Stomach (tissue), 9 donors: ENCODE data around the gene PTPRCAP. TPM values are rescaled to one million over a fixed set of nuclear protein-coding genes. Genes with fewer than 3 reads are reported as not detected.

Experiments used
- DNase-seq, 2 donors: peaks; one replicate each; pipeline versions ENCODE4 v3.0.0 to v3.0.0-alpha.2; 2013 to 2019
- H3K27ac ChIP-seq, 5 donors: fragments of 200-600 bp in 4 of 5; sonication (generic) in 4 of 5; one replicate each; pipeline ENCODE4 v1.5.1; 2013 to 2019; ENCODE audit warnings: mild to moderate bottlenecking in 1 of 5, moderate library complexity in 1 of 5
- H3K27me3 ChIP-seq, 3 donors: fragments of 200-600 bp; sonication (generic); one replicate each; pipeline ENCODE4 v1.5.1; 2017 to 2019; ENCODE audit warnings: mixed run types in 1 of 3
- H3K36me3 ChIP-seq, 4 donors: fragments of 200-600 bp; sonication (generic); 1 replicate in 3 of 4; 2 replicates in 1 of 4; pipeline ENCODE4 v1.5.1; 2016 to 2019
- H3K4me1 ChIP-seq, 4 donors: fragments of 200-600 bp; sonication (generic); one replicate each; pipeline ENCODE4 v1.5.1; 2016 to 2019
- H3K4me3 ChIP-seq, 4 donors: fragments of 200-600 bp; sonication (generic) in 3 of 4; one replicate each; pipeline ENCODE4 v1.5.1; 2016 to 2019; ENCODE audit warnings: mild to moderate bottlenecking in 1 of 4
- H3K9me3 ChIP-seq, 4 donors: fragments of 200-600 bp; sonication (generic); one replicate each; pipeline ENCODE4 v1.5.1; 2016 to 2019
- EP300 ChIP-seq: sonication (generic); formaldehyde crosslinking; IDR thresholded peaks from one replicate; pipeline ENCODE4 v1.6.1; 2017; ENCODE audit warnings: antibody characterized with exemption
- POLR2A ChIP-seq, 4 donors: fragments of 450-650 bp; IDR thresholded peaks; one replicate each; pipeline ENCODE4 v1.6.1; 2016; ENCODE audit warnings: antibody characterized with exemption in 4 of 4, control low read depth in 2 of 4, mild to moderate bottlenecking in 1 of 4, moderate library complexity in 1 of 4
- POLR2AphosphoS5 ChIP-seq, 3 donors: sonication (generic); formaldehyde crosslinking; IDR thresholded peaks; one replicate each; pipeline ENCODE4 v1.6.1; 2016; ENCODE audit warnings: antibody characterized with exemption in 3 of 3
- WGBS, 5 donors: extraction: QIAGEN DNeasy Blood & Tissue Kit in 3 of 5; methylation state at CpG; one replicate each; pipeline versions ENCODE4 v1.1.5 to v1.1.7; 2013 to 2018; 5-methylcytosine and 5-hydroxymethylcytosine counted together
- intact Hi-C: fragments of 100-400 bp; cut with DNase I; formaldehyde crosslinking; loops from one replicate; pipeline ENCODE4 v1.15.1; 2023; ENCODE audit warnings: low total_unique reads
- polyA plus RNA-seq, 3 donors: library from polyadenylated mRNA; stranded (reverse); fragments of 200-250 nt; gene quantifications; one replicate each; pipeline ENCODE4 v1.2.3, GENCODE V29; 2013
- total RNA-seq, 5 donors: library from RNA; depleted of rRNA; stranded (reverse); fragments of >200 nt; gene quantifications; one replicate each; pipeline versions ENCODE4 v1.1.0 to v1.2.3, GENCODE V29; 2014 to 2016
- TF ChIP-seq, protein P1 (sequence below), 7 experiments: fragments of 450-650 bp in 4 of 7; fragments of 200-600 bp in 3 of 7; sonication (generic) in 3 of 7; IDR thresholded peaks; one replicate each; pipeline ENCODE4 v1.5.1; 2016 to 2019; ENCODE audit warnings: antibody characterized with exemption in 7 of 7, control low read depth in 2 of 7, mild to moderate bottlenecking in 1 of 7
- donor health status: healthy with polysubstance abuse.
- donor health status: Bipolar disorder and iron deficiency.
- donor health status: healthy.

PTPRCAP gene
- total and polyA plus RNA-seq, 8 donors = 1.7 to 25.3 (median 9.9) TPM; not detected in 2

GRCh38 chr11:67409781-67410368 is 27.6 kb downstream of the PTPRCAP start:
- Histone ChIP-seq H3K9me3 (no peaks in the 10 kb centered on the region), H3K36me3 (no peaks in the 10 kb centered on the region), H3K4me3 (peak overlapping the region in 1 of 4 donors; percentile 9), H3K4me1 (peaks cover 3 to 49% (median 34%) of the 10 kb centered on the region in 4 donors), H3K27ac (peak overlapping the region in 4 of 5 donors; percentile 26 to 66 (median 46)), H3K27me3 (peaks cover 0 to 87% (median 0%) of the 10 kb centered on the region in 3 donors)
- TF ChIP-seq, protein P1, sequence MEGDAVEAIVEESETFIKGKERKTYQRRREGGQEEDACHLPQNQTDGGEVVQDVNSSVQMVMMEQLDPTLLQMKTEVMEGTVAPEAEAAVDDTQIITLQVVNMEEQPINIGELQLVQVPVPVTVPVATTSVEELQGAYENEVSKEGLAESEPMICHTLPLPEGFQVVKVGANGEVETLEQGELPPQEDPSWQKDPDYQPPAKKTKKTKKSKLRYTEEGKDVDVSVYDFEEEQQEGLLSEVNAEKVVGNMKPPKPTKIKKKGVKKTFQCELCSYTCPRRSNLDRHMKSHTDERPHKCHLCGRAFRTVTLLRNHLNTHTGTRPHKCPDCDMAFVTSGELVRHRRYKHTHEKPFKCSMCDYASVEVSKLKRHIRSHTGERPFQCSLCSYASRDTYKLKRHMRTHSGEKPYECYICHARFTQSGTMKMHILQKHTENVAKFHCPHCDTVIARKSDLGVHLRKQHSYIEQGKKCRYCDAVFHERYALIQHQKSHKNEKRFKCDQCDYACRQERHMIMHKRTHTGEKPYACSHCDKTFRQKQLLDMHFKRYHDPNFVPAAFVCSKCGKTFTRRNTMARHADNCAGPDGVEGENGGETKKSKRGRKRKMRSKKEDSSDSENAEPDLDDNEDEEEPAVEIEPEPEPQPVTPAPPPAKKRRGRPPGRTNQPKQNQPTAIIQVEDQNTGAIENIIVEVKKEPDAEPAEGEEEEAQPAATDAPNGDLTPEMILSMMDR (IDR thresholded peaks at IDR 0.05) = no peak
- WGBS, 5 donors = 25 to 38% (median 36%) methylated on average over 9 to 13 of the region's 13 CpGs
- intact Hi-C loops = no loop called here
- peak; percentile 71 to 83 for DNase-seq

DNA sequence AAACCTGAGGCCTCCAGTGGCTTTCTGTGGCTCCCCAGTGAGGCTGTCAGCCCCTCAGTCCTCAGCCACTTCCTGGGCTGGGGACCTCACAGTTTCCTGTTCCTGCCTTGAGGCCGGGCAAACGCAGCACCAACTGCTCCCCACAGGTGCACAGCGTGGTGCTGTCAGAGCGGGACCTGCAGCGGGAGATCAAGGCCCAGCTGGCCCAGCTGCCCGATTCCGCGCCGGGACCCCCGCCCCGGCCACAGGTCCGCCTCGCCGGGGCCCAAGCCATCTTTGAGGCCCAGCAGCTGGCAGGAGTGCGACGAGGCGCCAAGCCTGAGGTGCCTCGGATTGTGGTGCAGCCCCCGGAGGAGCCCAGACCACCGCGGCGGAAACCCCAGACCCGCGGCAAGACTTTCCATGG is 28.2 kb downstream of the PTPRCAP start:
- peak overlapping the region in 1 of 4 donors; percentile 9 for H3K4me3 ChIP-seq
- DNase-seq = peak; percentile 57 to 68
- H3K27ac ChIP-seq = peak overlapping the region in 4 of 5 donors; percentile 26 to 66 (median 46)
- TF ChIP-seq, protein P1 (IDR thresholded peaks at IDR 0.05) = no peak
- TF ChIP-seq POLR2AphosphoS5 (IDR thresholded peaks at IDR 0.05) (no peak), EP300 (no peak)
- H3K27me3 ChIP-seq = peaks cover 0 to 90% (median 0%) of the 10 kb centered on the region in 3 donors
- intact Hi-C loops = no loop called here
- peaks cover 0 to 43% (median 31%) of the 10 kb centered on the region in 4 donors for H3K4me1 ChIP-seq
- WGBS, 5 donors = 63 to 69% (median 68%) methylated on average over 13 to 24 of the region's 24 CpGs
- H3K36me3 ChIP-seq = no peaks in the 10 kb centered on the region
- H3K9me3 ChIP-seq = no peaks in the 10 kb centered on the region

DNA sequence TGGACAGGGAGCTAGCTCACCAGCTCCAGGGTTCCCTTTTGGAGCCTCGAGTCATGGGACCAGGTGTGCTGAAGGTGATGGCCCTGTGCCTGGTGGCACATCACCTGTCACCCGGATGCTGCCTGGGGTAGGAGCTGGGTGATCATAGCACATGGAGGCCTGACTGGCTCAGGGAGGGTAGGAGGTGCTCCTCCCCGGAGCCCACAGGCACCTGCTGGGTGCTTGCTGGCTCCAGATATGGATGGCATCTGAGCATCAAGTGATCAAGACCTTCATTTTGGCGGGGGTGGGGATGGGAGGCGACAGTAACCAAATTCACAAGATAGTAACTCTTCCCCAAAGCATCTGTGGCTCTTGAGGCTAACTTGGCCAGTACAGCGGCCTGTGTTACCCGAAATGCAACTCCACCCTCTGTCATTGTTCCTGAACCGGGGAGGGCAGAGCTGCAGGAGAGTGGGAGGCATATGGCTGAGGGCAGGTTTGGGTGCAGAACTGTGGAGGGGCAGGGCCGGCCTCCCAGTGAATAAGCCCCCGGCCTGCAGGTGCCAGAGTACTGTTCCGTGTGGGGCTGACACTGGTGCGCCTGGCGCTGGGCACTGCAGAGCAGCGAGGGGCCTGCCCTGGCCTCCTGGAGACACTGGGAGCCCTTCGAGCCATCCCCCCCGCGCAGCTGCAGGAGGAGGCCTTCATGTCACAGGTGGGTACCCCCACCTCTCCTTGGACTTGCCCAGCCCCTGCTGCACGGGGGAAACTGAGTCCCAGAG is 28.9 kb downstream of the PTPRCAP start:
- WGBS, 5 donors = 58 to 83% (median 70%) methylated on average over 6 to 18 of the region's 18 CpGs
- H3K4me3 ChIP-seq = no peak overlapping the region
- peaks cover 0 to 43% (median 31%) of the 10 kb centered on the region in 4 donors for H3K4me1 ChIP-seq
- intact Hi-C loops = no loop called here
- no peaks in the 10 kb centered on the region for H3K36me3 ChIP-seq
- H3K9me3 ChIP-seq = no peaks in the 10 kb centered on the region
- peaks cover 0 to 93% (median 0%) of the 10 kb centered on the region in 3 donors for H3K27me3 ChIP-seq
- TF ChIP-seq EP300 = no peak
- TF ChIP-seq, protein P1 (IDR thresholded peaks at IDR 0.05) = no peak
- no peak for TF ChIP-seq POLR2AphosphoS5 (IDR thresholded peaks at IDR 0.05)
- no peak for TF ChIP-seq POLR2A (IDR thresholded peaks at IDR 0.05)
- DNase-seq = no peak
- H3K27ac ChIP-seq = peak overlapping the region in 3 of 5 donors; percentile 36 to 66 (median 57)

GRCh38 chr11:67407688-67408163 is 29.8 kb downstream of the PTPRCAP start:
- Histone ChIP-seq H3K27me3 (peaks cover 0 to 88% (median 0%) of the 10 kb centered on the region in 3 donors), H3K27ac (peak overlapping the region in 2 of 5 donors; percentile 57 to 66), H3K36me3 (no peaks in the 10 kb centered on the region), H3K4me3 (peak overlapping the region in 1 of 4 donors; percentile 14), H3K9me3 (no peaks in the 10 kb centered on the region), H3K4me1 (peaks cover under 1 to 51% (median 33%) of the 10 kb centered on the region in 4 donors)
- DNase-seq = no peak
- TF ChIP-seq, protein P1 (IDR thresholded peaks at IDR 0.05) = no peak
- TF ChIP-seq EP300 (no peak), POLR2A (IDR thresholded peaks at IDR 0.05) (no peak), POLR2AphosphoS5 (IDR thresholded peaks at IDR 0.05) (no peak)
- intact Hi-C loops = no loop called here
- WGBS, 5 donors = 46 to 61% (median 56%) methylated on average over 5 to 12 of the region's 12 CpGs
